Measurements from ENCODE around the gene SLC25A27. TPM values are rescaled to one million over a fixed set of nuclear protein-coding genes. Genes with fewer than 3 reads are reported as not detected.

The SLC25A27 gene
- total and polyA plus RNA-seq, 7 donors, result 2.1 to 13.3 (median 6.8) TPM

DNA sequence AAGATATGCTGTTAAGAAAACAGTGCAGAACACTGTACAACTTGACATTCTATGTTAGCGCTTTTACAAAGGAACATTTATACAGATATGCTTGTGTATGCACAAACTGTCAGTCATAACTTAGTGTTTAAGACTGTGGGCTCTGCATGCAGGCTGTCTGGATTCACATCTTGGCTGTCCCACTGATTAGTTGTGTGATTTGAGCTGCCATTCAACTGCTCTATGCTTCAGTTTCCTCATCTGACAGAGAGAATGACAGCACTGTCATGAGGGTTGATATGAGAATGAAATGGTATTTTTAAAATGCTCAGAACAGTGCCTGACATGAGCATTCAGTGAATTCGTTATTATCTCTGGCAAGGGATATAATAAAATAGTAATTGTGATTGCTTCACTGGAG, 8.7 kb downstream of the SLC25A27 start:
- TF ChIP-seq, protein P1, sequence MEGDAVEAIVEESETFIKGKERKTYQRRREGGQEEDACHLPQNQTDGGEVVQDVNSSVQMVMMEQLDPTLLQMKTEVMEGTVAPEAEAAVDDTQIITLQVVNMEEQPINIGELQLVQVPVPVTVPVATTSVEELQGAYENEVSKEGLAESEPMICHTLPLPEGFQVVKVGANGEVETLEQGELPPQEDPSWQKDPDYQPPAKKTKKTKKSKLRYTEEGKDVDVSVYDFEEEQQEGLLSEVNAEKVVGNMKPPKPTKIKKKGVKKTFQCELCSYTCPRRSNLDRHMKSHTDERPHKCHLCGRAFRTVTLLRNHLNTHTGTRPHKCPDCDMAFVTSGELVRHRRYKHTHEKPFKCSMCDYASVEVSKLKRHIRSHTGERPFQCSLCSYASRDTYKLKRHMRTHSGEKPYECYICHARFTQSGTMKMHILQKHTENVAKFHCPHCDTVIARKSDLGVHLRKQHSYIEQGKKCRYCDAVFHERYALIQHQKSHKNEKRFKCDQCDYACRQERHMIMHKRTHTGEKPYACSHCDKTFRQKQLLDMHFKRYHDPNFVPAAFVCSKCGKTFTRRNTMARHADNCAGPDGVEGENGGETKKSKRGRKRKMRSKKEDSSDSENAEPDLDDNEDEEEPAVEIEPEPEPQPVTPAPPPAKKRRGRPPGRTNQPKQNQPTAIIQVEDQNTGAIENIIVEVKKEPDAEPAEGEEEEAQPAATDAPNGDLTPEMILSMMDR (IDR thresholded peaks at IDR 0.05), result no peak
- Histone ChIP-seq H3K4me1 (no peaks in the 10 kb centered on the region), H3K4me3 (no peak overlapping the region), H3K36me3 (ENCODE audit: insufficient read depth in 1 of 2, low read depth in 1 of 2) (peaks cover 0 to 92% of the 10 kb centered on the region in 2 donors), H3K9me3 (no peaks in the 10 kb centered on the region), H3K27me3 (ENCODE audit: insufficient read depth in 3 of 3, low read length in 2 of 3) (no peaks in the 10 kb centered on the region), H3K27ac (no peak overlapping the region)
- WGBS, 3 donors, result 80 to 86% (median 82%) methylated on average over 2 of the region's 2 CpGs
- intact Hi-C loops (cut with DNase I), result no loop called here
- DNase-seq (no peak), ATAC-seq (no peak)

DNA sequence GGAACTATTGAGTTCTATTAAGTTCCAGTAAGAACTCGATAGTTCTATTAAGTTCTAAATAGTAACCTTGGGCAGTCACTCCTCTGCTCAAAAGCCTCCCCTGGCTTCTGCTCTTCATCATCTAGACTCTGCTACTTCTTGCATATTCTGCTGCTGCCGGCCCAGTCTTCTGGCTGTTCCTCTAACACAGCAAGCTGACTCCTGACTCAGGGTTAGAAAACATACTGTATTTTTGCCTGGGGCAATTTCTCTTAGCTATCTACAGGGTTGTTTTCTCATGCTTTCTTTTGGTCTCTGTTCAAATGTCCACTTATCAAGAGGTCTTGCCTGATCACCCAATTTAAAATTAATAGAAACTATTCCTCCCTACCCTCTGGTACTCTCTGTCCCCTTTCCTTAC, 14.6 kb downstream of the SLC25A27 start:
- no peaks in the 10 kb centered on the region for H3K9me3 ChIP-seq
- DNase-seq (no peak), ATAC-seq (no peak)
- intact Hi-C loops (cut with DNase I), result no loop called here
- peaks cover 0 to 82% of the 10 kb centered on the region in 2 donors for H3K36me3 ChIP-seq (ENCODE audit: insufficient read depth in 1 of 2, low read depth in 1 of 2)
- 95 to 98% (median 97%) methylated on average over 2 of the region's 2 CpGs for WGBS, 3 donors
- H3K27ac ChIP-seq, result no peak overlapping the region
- TF ChIP-seq, protein P1 (IDR thresholded peaks at IDR 0.05), result no peak
- no peak overlapping the region for H3K4me3 ChIP-seq
- no peaks in the 10 kb centered on the region for H3K27me3 ChIP-seq (ENCODE audit: insufficient read depth in 3 of 3, low read length in 2 of 3)
- H3K4me1 ChIP-seq, result no peaks in the 10 kb centered on the region

- Histone ChIP-seq H3K27me3 (ENCODE audit: insufficient read depth in 3 of 3, low read length in 2 of 3) (no peaks in the 10 kb centered on the region), H3K36me3 (ENCODE audit: insufficient read depth in 1 of 2, low read depth in 1 of 2) (peaks cover 3 to 75% of the 10 kb centered on the region in 2 donors), H3K9me3 (no peaks in the 10 kb centered on the region), H3K4me3 (no peak overlapping the region), H3K4me1 (no peaks in the 10 kb centered on the region), H3K27ac (no peak overlapping the region)
- intact Hi-C loops (cut with DNase I), result no loop called here
- TF ChIP-seq, protein P1 (IDR thresholded peaks at IDR 0.05), result no peak
- 32 to 54% (median 35%) methylated on average over 1 of the region's 1 CpG for WGBS, 3 donors
- DNase-seq (no peak), ATAC-seq (no peak)
These were observed 21.6 kb downstream of the SLC25A27 start for GRCh38 chr6:46674410-46674809.

- no peak for DNase-seq
- TF ChIP-seq, protein P1 (IDR thresholded peaks at IDR 0.05), result no peak
- Histone ChIP-seq H3K27me3 (ENCODE audit: insufficient read depth in 3 of 3, low read length in 2 of 3) (no peaks in the 10 kb centered on the region), H3K4me1 (no peaks in the 10 kb centered on the region), H3K4me3 (no peak overlapping the region), H3K36me3 (ENCODE audit: insufficient read depth in 1 of 2, low read depth in 1 of 2) (peaks cover 3 to 55% of the 10 kb centered on the region in 2 donors), H3K9me3 (no peaks in the 10 kb centered on the region), H3K27ac (no peak overlapping the region)
- intact Hi-C loops (cut with DNase I), result no loop called here
- WGBS, 3 donors, result 89 to 92% (median 91%) methylated on average over 6 of the region's 6 CpGs
- ATAC-seq, result no peak
These were observed 24.0 kb downstream of the SLC25A27 start for GRCh38 chr6:46676604-46677313.

DNA sequence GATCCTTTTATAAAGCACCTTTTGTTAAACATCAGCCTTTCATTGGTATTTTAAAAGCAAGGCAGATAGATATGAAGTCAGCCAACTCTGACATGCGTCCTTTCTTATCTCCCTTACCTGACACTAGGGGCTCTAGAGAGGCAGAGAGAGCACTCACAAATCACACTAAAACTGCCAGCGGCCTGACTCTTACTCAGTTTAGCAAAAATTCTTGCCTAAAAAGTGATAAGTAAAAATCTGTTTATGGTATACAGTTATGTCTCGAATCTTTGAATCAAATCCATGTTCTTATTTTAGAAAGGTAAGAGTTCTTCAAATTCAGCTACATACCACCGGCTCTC, 24.5 kb downstream of the SLC25A27 start:
- H3K36me3 ChIP-seq (ENCODE audit: insufficient read depth in 1 of 2, low read depth in 1 of 2), result peaks cover 3 to 50% of the 10 kb centered on the region in 2 donors
- no peak overlapping the region for H3K27ac ChIP-seq
- 86 to 90% (median 87%) methylated on average over 4 of the region's 4 CpGs for WGBS, 3 donors
- H3K4me1 ChIP-seq, result no peaks in the 10 kb centered on the region
- H3K27me3 ChIP-seq (ENCODE audit: insufficient read depth in 3 of 3, low read length in 2 of 3), result no peaks in the 10 kb centered on the region
- ATAC-seq (no peak), DNase-seq (no peak)
- no peaks in the 10 kb centered on the region for H3K9me3 ChIP-seq
- TF ChIP-seq, protein P1 (IDR thresholded peaks at IDR 0.05), result no peak
- intact Hi-C loops (cut with DNase I), result no loop called here
- H3K4me3 ChIP-seq, result no peak overlapping the region
